DMS53 treated with DMSO at 0.1 percent for 48 hours (cell line): Measurements from ENCODE around the gene LDLRAD4.

Experiments
- DNase-seq: peaks from one replicate; lab custom pipeline; 2025; ENCODE audit not compliant: unreplicated experiment; lab: John Stamatoyannopoulos, UW

The LDLRAD4 gene

GRCh38 chr18:13218368-13218991 lies at the start of gene LDLRAD4:
Gene LDLRAD4 (plus strand): TSS chr18:13218760.
- no peak for DNase-seq

GRCh38 chr18:13173578-13174145 lies 44.9 kb upstream of the LDLRAD4 start:
- no peak for DNase-seq

GRCh38 chr18:13175266-13175665 lies 43.3 kb upstream of the LDLRAD4 start:
- no peak for DNase-seq

- no peak for DNase-seq
These were observed 42.8 kb upstream of the LDLRAD4 start for GRCh38 chr18:13175754-13176210.

GRCh38 chr18:13176847-13177246 lies 41.7 kb upstream of the LDLRAD4 start:
- DNase-seq: no peak

- DNase-seq: no peak
These were observed 40.4 kb upstream of the LDLRAD4 start for GRCh38 chr18:13178197-13178596.

- DNase-seq: no peak
These were observed 39.6 kb upstream of the LDLRAD4 start for GRCh38 chr18:13178976-13179375.

GRCh38 chr18:13179566-13180113 lies 38.9 kb upstream of the LDLRAD4 start:
- no peak for DNase-seq

- DNase-seq: no peak
These were observed 37.8 kb upstream of the LDLRAD4 start for GRCh38 chr18:13180614-13181375.

GRCh38 chr18:13181765-13182164 lies 36.8 kb upstream of the LDLRAD4 start:
- no peak for DNase-seq

GRCh38 chr18:13183359-13183758 lies 35.2 kb upstream of the LDLRAD4 start:
- DNase-seq: no peak

GRCh38 chr18:13183790-13184189 lies 34.8 kb upstream of the LDLRAD4 start:
- DNase-seq: no peak

GRCh38 chr18:13184396-13184795 lies 34.2 kb upstream of the LDLRAD4 start:
- no peak for DNase-seq

GRCh38 chr18:13185675-13186198 lies 32.8 kb upstream of the LDLRAD4 start:
- no peak for DNase-seq

GRCh38 chr18:13186687-13187086 lies 31.9 kb upstream of the LDLRAD4 start:
- no peak for DNase-seq

GRCh38 chr18:13187498-13187897 lies 31.1 kb upstream of the LDLRAD4 start:
- no peak for DNase-seq

GRCh38 chr18:13191031-13191430 lies 27.5 kb upstream of the LDLRAD4 start:
- no peak for DNase-seq

- no peak for DNase-seq
These were observed 26.8 kb upstream of the LDLRAD4 start for GRCh38 chr18:13191779-13192178.

GRCh38 chr18:13192970-13193369 lies 25.6 kb upstream of the LDLRAD4 start:
- no peak for DNase-seq

GRCh38 chr18:13194239-13194638 lies 24.3 kb upstream of the LDLRAD4 start:
- no peak for DNase-seq

GRCh38 chr18:13198701-13199100 lies 19.9 kb upstream of the LDLRAD4 start:
- no peak for DNase-seq

GRCh38 chr18:13199169-13199568 lies 19.4 kb upstream of the LDLRAD4 start:
- no peak for DNase-seq
